ENCODE data around the gene DOCK3. TPM values are rescaled to one million over a fixed set of nuclear protein-coding genes. Genes with fewer than 3 reads are reported as not detected.
"Not testable (repeated sequence)": the region's sequence is repeated elsewhere in the genome, so short reads cannot be mapped to it uniquely, and the experiment has no call there.

The DOCK3 gene
- total RNA-seq, 1 experiment from 2014 or later = 0.26 TPM

- Histone ChIP-seq H3K9me3 (no peaks in the 10 kb centered on the region), H3K36me3 (no peaks in the 10 kb centered on the region), H3K4me3 (no peak overlapping the region), H3K27me3 (no peaks in the 10 kb centered on the region)
- DNase-seq = no peak
These were observed 202.2 kb downstream of the DOCK3 start for GRCh38 chr3:50876947-50877346.

GRCh38 chr3:50882733-50883132 is 208.0 kb downstream of the DOCK3 start:
- not testable (repeated sequence) for H3K4me3 ChIP-seq, H3K9me3 ChIP-seq, DNase-seq, H3K36me3 ChIP-seq, H3K27me3 ChIP-seq

GRCh38 chr3:50883755-50884154 is 209.0 kb downstream of the DOCK3 start:
- Histone ChIP-seq H3K36me3 (no peaks in the 10 kb centered on the region), H3K27me3 (no peaks in the 10 kb centered on the region), H3K9me3 (no peaks in the 10 kb centered on the region), H3K4me3 (no peak overlapping the region)
- DNase-seq = no peak

- no peaks in the 10 kb centered on the region for H3K36me3 ChIP-seq
- no peaks in the 10 kb centered on the region for H3K9me3 ChIP-seq
- H3K27me3 ChIP-seq = no peaks in the 10 kb centered on the region
- DNase-seq = no peak
- H3K4me3 ChIP-seq = no peak overlapping the region
These were observed 210.5 kb downstream of the DOCK3 start for GRCh38 chr3:50885070-50885850.

- H3K27me3 ChIP-seq = no peaks in the 10 kb centered on the region
- H3K36me3 ChIP-seq = no peaks in the 10 kb centered on the region
- no peaks in the 10 kb centered on the region for H3K9me3 ChIP-seq
- no peak for DNase-seq
- no peak overlapping the region for H3K4me3 ChIP-seq
These were observed 216.1 kb downstream of the DOCK3 start for GRCh38 chr3:50890688-50891344.

GRCh38 chr3:50901097-50901496 is 226.4 kb downstream of the DOCK3 start:
- H3K4me3 ChIP-seq, H3K9me3 ChIP-seq, H3K36me3 ChIP-seq, H3K27me3 ChIP-seq, DNase-seq: not testable (repeated sequence)

- DNase-seq = no peak
- Histone ChIP-seq H3K36me3 (no peaks in the 10 kb centered on the region), H3K9me3 (no peaks in the 10 kb centered on the region), H3K27me3 (no peaks in the 10 kb centered on the region), H3K4me3 (no peak overlapping the region)
These were observed 238.0 kb downstream of the DOCK3 start for GRCh38 chr3:50912746-50913145.

GRCh38 chr3:50913260-50913659 is 238.5 kb downstream of the DOCK3 start:
- Histone ChIP-seq H3K27me3 (no peaks in the 10 kb centered on the region), H3K4me3 (no peak overlapping the region), H3K9me3 (no peaks in the 10 kb centered on the region), H3K36me3 (no peaks in the 10 kb centered on the region)
- DNase-seq = no peak

GRCh38 chr3:50922071-50922470 is 247.3 kb downstream of the DOCK3 start:
- H3K4me3 ChIP-seq, H3K9me3 ChIP-seq, DNase-seq, H3K36me3 ChIP-seq, H3K27me3 ChIP-seq: not testable (repeated sequence)

GRCh38 chr3:50923955-50924354 is 249.2 kb downstream of the DOCK3 start:
- H3K9me3 ChIP-seq = no peaks in the 10 kb centered on the region
- no peak for DNase-seq
- no peak overlapping the region for H3K4me3 ChIP-seq
- no peaks in the 10 kb centered on the region for H3K27me3 ChIP-seq
- H3K36me3 ChIP-seq = no peaks in the 10 kb centered on the region

- Histone ChIP-seq H3K27me3 (no peaks in the 10 kb centered on the region), H3K4me3 (no peak overlapping the region), H3K9me3 (no peaks in the 10 kb centered on the region), H3K36me3 (no peaks in the 10 kb centered on the region)
- DNase-seq = no peak
These were observed 249.9 kb downstream of the DOCK3 start for GRCh38 chr3:50924638-50925037.

GRCh38 chr3:50926868-50927267 is 252.1 kb downstream of the DOCK3 start:
- no peak overlapping the region for H3K4me3 ChIP-seq
- no peak for DNase-seq
- H3K36me3 ChIP-seq = no peaks in the 10 kb centered on the region
- no peaks in the 10 kb centered on the region for H3K9me3 ChIP-seq
- no peaks in the 10 kb centered on the region for H3K27me3 ChIP-seq

GRCh38 chr3:50930371-50931208 is 255.9 kb downstream of the DOCK3 start:
- H3K27me3 ChIP-seq = no peaks in the 10 kb centered on the region
- no peaks in the 10 kb centered on the region for H3K36me3 ChIP-seq
- H3K9me3 ChIP-seq = no peaks in the 10 kb centered on the region
- DNase-seq = no peak
- no peak overlapping the region for H3K4me3 ChIP-seq

- H3K4me3 ChIP-seq, H3K9me3 ChIP-seq, H3K36me3 ChIP-seq, H3K27me3 ChIP-seq, DNase-seq: not testable (repeated sequence)
These were observed 258.2 kb downstream of the DOCK3 start for GRCh38 chr3:50932918-50933317.

GRCh38 chr3:50936389-50936788 is 261.7 kb downstream of the DOCK3 start:
- no peak overlapping the region for H3K4me3 ChIP-seq

GRCh38 chr3:50947419-50947818 is 272.7 kb downstream of the DOCK3 start:
- no peaks in the 10 kb centered on the region; the same call in 1 of the 2 replicates for H3K9me3 ChIP-seq
- H3K4me3 ChIP-seq = no peak overlapping the region

More at GRCh38 chr3:50936389-50936788, 261.7 kb downstream of the DOCK3 start:
- no peak for DNase-seq
- H3K9me3 ChIP-seq = no peaks in the 10 kb centered on the region
- H3K27me3 ChIP-seq = no peaks in the 10 kb centered on the region
- no peaks in the 10 kb centered on the region for H3K36me3 ChIP-seq

GRCh38 chr3:50950591-50950990 is 275.9 kb downstream of the DOCK3 start:
- no peak for DNase-seq
- Histone ChIP-seq H3K4me3 (no peak overlapping the region), H3K36me3 (no peaks in the 10 kb centered on the region), H3K9me3 (no peaks in the 10 kb centered on the region; the same call in 1 of the 2 replicates), H3K27me3 (no peaks in the 10 kb centered on the region)

More at GRCh38 chr3:50947419-50947818, 272.7 kb downstream of the DOCK3 start:
- DNase-seq = no peak
- Histone ChIP-seq H3K36me3 (no peaks in the 10 kb centered on the region), H3K27me3 (no peaks in the 10 kb centered on the region)
